ENCODE measurements around the gene RNF215. TPM values are rescaled to one million over a fixed set of nuclear protein-coding genes. Genes with fewer than 3 reads are reported as not detected.

Gene RNF215
- total and polyA plus RNA-seq, 2 of the 13 experiments (the other 11 are each of a cell fraction or from before 2014, with no cell fraction given), result 5.3 to 6.1 TPM

DNA sequence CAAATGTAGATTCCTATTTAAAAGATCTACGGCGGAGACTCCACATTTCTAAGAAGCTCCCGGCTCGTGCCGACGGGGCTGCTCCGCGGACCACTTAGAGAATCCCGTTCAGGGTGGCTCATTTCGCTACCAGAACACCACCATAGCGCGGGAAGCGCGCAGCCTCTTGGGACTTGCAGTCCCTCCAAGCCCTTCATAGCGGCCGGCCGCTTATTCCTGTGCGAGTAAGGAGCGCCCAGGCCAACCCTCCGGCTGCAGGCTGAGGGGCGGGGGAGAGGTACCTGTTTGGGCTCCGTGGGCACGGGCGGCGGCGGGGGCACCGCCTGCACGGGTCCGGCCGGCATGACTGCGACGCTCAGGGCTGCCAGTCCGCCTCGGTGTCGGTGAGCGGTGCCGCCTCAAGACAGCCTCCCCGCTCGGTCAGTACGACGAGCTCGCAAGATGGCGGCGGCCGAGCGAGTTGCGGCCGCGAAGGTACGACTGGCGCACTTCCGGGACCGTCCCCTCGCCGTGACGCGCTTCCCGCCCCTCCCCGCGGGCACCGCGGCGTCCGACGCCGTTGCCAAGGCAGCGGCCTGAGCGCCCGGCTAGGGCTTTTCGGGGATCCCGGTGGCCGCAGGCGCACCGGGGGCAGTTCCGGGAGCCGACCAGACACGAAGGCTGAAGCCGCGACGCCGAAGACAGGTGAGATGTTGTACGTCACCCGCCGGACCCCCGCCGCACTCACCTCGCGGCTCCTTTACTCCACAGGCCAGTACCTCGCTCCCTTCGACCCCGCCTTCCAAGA is 30.6 kb downstream of the RNF215 start, which contains the start of the genes CCDC157 and SF3A1 (continued):
- TF ChIP-seq, protein P1, sequence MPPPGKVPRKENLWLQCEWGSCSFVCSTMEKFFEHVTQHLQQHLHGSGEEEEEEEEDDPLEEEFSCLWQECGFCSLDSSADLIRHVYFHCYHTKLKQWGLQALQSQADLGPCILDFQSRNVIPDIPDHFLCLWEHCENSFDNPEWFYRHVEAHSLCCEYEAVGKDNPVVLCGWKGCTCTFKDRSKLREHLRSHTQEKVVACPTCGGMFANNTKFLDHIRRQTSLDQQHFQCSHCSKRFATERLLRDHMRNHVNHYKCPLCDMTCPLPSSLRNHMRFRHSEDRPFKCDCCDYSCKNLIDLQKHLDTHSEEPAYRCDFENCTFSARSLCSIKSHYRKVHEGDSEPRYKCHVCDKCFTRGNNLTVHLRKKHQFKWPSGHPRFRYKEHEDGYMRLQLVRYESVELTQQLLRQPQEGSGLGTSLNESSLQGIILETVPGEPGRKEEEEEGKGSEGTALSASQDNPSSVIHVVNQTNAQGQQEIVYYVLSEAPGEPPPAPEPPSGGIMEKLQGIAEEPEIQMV (CRISPR knock-in tag; IDR thresholded peaks at IDR 0.05; ENCODE audit: low read depth), result peak; percentile 89
- TF ChIP-seq ZNF709 (CRISPR knock-in tag; IDR thresholded peaks at IDR 0.05), result peak; percentile 85; the same call in 1 of the 2 replicates
- TF ChIP-seq, protein P2, sequence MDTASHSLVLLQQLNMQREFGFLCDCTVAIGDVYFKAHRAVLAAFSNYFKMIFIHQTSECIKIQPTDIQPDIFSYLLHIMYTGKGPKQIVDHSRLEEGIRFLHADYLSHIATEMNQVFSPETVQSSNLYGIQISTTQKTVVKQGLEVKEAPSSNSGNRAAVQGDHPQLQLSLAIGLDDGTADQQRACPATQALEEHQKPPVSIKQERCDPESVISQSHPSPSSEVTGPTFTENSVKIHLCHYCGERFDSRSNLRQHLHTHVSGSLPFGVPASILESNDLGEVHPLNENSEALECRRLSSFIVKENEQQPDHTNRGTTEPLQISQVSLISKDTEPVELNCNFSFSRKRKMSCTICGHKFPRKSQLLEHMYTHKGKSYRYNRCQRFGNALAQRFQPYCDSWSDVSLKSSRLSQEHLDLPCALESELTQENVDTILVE (CRISPR knock-in tag; IDR thresholded peaks at IDR 0.05), result peak; percentile 74
- peak; percentile 36; the same call in 1 of the 2 replicates for TF ChIP-seq HNF4A (CRISPR knock-in tag; IDR thresholded peaks at IDR 0.05)
- no peak for TF ChIP-seq ZNF577 (CRISPR knock-in tag; IDR thresholded peaks at IDR 0.05; ENCODE audit: borderline replicate concordance, low read depth)
- TF ChIP-seq SP1 (IDR thresholded peaks at IDR 0.05), result no peak
- TF ChIP-seq SP1 (CRISPR knock-in tag; IDR thresholded peaks at IDR 0.05), result peak; percentile 58
- TF ChIP-seq, protein P3, sequence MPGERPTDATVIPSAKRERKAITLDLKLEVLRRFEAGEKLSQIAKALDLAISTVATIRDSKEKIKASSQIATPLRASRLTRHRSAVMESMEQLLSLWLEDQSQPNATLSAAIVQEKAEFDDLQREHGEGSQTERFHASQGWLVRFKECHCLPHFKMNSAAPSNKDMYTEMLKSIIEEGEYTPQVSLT (CRISPR knock-in tag; IDR thresholded peaks at IDR 0.05; ENCODE audit: borderline replicate concordance, low read depth), result no peak; the same call in 1 of the 2 replicates
- peak; percentile 86; the same call in 1 of the 2 replicates for TF ChIP-seq ZNF232 (CRISPR knock-in tag; IDR thresholded peaks at IDR 0.05; ENCODE audit: borderline replicate concordance)
- peak; percentile 66; the same call in 1 of the 2 replicates for TF ChIP-seq IRF2 (CRISPR knock-in tag; IDR thresholded peaks at IDR 0.05)
- peak; percentile 82 for TF ChIP-seq IKZF4 (CRISPR knock-in tag; IDR thresholded peaks at IDR 0.05; ENCODE audit: borderline replicate concordance, low read depth, not compliant biosample characterization)
- TF ChIP-seq ZNF260 (CRISPR knock-in tag; IDR thresholded peaks at IDR 0.05; ENCODE audit: borderline replicate concordance, low read depth), result no peak
- TF ChIP-seq ZNF570 (CRISPR knock-in tag; IDR thresholded peaks at IDR 0.05; ENCODE audit: borderline replicate concordance), result no peak
- TF ChIP-seq CEBPZ (IDR thresholded peaks at IDR 0.05; ENCODE audit: low read length), result no peak
- TF ChIP-seq ELF3 (CRISPR knock-in tag; IDR thresholded peaks at IDR 0.05), result peak; percentile 69; the same call in 1 of the 2 replicates
- TF ChIP-seq MLLT10 (CRISPR knock-in tag; IDR thresholded peaks at IDR 0.05), result no peak
- TF ChIP-seq ZNF224 (CRISPR knock-in tag; IDR thresholded peaks at IDR 0.05), result 0 out of 2 replicates have a peak, but pooled peaks have one; percentile 6
- TF ChIP-seq JARID2 (CRISPR knock-in tag; IDR thresholded peaks at IDR 0.05; ENCODE audit: insufficient replicate concordance), result no peak
- peak; percentile 88 for TF ChIP-seq PHF20 (CRISPR knock-in tag; IDR thresholded peaks at IDR 0.05)
- TF ChIP-seq PCBP2 (optimal IDR thresholded peaks at IDR 0.05; ENCODE audit: low read depth, low read length, poor library complexity, severe bottlenecking), result no peak
